Tibial artery (tissue), 4 donors: ENCODE measurements around the gene RAB40B.
"Not testable (repeated sequence)": the region's sequence is repeated elsewhere in the genome, so short reads cannot be mapped to it uniquely, and the experiment has no call there.

ENCODE experiments used
- DNase-seq, 2 donors: peaks; one replicate each; pipeline ENCODE4 v3.0.0-alpha.2; 2019
- H3K27ac ChIP-seq, 2 donors: fragments of 200-600 bp; sonication (generic) in 1 of 2; 1 replicate in 1 of 2; 2 replicates in 1 of 2; pipeline ENCODE4 v1.5.1; 2018 to 2019; ENCODE audit warnings: mild to moderate bottlenecking in 1 of 2
- H3K27me3 ChIP-seq, 2 donors: fragments of 200-600 bp; sonication (generic) in 1 of 2; one replicate each; pipeline versions ENCODE4 v1.5.1 to v1.6.0; 2016 to 2019
- H3K36me3 ChIP-seq, 3 donors: fragments of 200-600 bp; sonication (generic) in 2 of 3; one replicate each; pipeline ENCODE4 v1.5.1; 2016 to 2019; ENCODE audit warnings: mild to moderate bottlenecking in 2 of 3
- H3K4me1 ChIP-seq, 4 donors: fragments of 200-600 bp; sonication (generic) in 2 of 4; 1 replicate in 3 of 4; 2 replicates in 1 of 4; pipeline ENCODE4 v1.5.1; 2016 to 2019
- H3K4me3 ChIP-seq, 2 donors: fragments of 200-600 bp; sonication (generic) in 1 of 2; 1 replicate in 1 of 2; 2 replicates in 1 of 2; pipeline ENCODE4 v1.5.1; 2018 to 2019; ENCODE audit warnings: mild to moderate bottlenecking in 2 of 2
- H3K9me3 ChIP-seq, 3 donors: fragments of 200-600 bp; sonication (generic) in 1 of 3; one replicate each; pipeline ENCODE4 v1.5.1; 2016 to 2019
- intact Hi-C: fragments of 100-400 bp; cut with DNase I; formaldehyde crosslinking; loops from one replicate; pipeline ENCODE4 v1.15.0; 2023; ENCODE audit warnings: low total_unique reads
- TF ChIP-seq, protein P1 (sequence below), 2 experiments: fragments of 200-600 bp in 1 of 2; fragments of 450-650 bp in 1 of 2; IDR thresholded peaks; one replicate each; pipeline ENCODE4 v1.5.1; 2017 to 2019; ENCODE audit warnings: antibody characterized with exemption in 2 of 2, mild to moderate bottlenecking in 1 of 2, moderate library complexity in 1 of 2

The RAB40B gene, protein sequence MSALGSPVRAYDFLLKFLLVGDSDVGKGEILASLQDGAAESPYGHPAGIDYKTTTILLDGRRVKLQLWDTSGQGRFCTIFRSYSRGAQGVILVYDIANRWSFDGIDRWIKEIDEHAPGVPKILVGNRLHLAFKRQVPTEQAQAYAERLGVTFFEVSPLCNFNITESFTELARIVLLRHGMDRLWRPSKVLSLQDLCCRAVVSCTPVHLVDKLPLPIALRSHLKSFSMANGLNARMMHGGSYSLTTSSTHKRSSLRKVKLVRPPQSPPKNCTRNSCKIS

DNA sequence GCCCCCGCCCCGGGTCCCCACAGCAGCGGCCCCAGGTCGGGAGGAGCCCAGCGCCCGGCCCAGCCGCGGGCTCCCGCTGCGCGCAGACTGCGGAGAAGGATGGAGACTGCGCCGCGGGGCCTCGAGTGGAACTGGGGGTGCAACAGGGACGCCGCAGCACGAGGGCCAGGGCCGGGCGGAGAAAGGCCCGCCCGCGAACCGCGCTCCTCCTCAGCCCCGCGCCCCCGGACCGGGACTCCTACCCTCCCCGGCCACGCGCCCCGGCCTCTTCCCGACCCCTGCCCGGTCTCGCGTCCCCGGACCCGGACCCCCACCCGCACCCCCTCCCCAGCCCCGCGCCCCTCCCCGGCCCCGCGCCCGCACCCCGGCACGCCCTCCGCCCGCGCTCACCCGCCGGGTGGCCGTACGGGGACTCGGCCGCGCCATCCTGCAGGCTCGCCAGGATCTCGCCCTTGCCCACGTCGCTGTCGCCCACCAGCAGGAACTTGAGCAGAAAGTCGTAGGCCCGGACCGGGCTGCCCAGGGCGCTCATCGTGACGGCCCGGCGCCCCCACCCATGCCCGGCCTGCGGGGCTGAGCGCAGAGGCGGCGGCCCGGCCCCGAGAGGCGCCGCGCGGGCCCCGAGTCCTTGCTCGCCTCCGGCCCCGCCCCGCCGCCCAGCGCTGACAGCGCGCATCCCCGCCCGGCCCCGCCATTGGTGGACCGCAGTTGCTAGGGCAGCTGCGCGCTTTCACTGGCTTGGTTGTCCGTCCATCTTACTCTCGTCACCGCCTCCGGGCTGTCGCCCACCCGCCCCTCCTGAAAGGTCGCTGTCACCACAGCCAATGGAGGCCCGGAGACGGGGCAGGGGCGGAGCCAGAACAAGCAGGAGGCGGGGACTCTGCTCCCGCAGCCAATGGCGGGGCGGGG is at the start of gene RAB40B:
Gene RAB40B, minus strand, starts transcription at position 634 of the 909 bp plus-strand sequence. Its CDS starts 102 bp downstream, at position 532.
- Histone ChIP-seq H3K9me3 (no peaks in the 10 kb centered on the region), H3K27me3 (no peaks in the 10 kb centered on the region), H3K36me3 (no peaks in the 10 kb centered on the region), H3K4me1 (peaks cover 0 to 32% (median 21%) of the 10 kb centered on the region in 4 donors), H3K4me3 (peak within 1 kb of the TSS; percentile 72 to 93), H3K27ac (peak within 1 kb of the TSS; percentile 60 to 69)
- DNase-seq: peak; percentile 99 to 100
- TF ChIP-seq, protein P1, sequence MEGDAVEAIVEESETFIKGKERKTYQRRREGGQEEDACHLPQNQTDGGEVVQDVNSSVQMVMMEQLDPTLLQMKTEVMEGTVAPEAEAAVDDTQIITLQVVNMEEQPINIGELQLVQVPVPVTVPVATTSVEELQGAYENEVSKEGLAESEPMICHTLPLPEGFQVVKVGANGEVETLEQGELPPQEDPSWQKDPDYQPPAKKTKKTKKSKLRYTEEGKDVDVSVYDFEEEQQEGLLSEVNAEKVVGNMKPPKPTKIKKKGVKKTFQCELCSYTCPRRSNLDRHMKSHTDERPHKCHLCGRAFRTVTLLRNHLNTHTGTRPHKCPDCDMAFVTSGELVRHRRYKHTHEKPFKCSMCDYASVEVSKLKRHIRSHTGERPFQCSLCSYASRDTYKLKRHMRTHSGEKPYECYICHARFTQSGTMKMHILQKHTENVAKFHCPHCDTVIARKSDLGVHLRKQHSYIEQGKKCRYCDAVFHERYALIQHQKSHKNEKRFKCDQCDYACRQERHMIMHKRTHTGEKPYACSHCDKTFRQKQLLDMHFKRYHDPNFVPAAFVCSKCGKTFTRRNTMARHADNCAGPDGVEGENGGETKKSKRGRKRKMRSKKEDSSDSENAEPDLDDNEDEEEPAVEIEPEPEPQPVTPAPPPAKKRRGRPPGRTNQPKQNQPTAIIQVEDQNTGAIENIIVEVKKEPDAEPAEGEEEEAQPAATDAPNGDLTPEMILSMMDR (IDR thresholded peaks at IDR 0.05): no peak
- intact Hi-C loops: loop anchor here (5.0 to 10.0 kb wide), 2 partner anchors 54 to 104 kb away; partner anchors contain the start of gene TBCD

DNA sequence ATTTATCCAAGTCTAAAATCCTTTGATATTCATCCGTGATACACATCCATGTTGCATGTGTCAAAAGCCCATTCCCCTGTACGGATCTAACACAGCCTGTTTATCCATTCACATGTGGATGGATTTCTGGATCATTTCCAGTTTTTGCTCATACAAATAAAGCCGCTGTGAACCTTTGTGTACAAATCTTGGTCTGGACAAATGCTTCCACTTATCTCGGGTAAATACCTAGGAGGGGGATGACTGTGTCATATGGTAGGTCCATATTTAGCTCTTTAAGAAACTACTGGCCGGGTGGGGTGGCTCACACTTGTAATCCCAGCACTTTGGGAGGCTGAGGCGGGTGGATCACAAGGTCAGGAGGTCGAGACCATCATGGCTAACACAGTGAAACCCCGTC is 47.0 kb upstream of the RAB40B start:
- no peak overlapping the region for H3K4me3 ChIP-seq
- intact Hi-C loops: no loop called here
- H3K27ac ChIP-seq: no peak overlapping the region
- H3K9me3 ChIP-seq: peaks cover 0 to 10% (median 9%) of the 10 kb centered on the region in 3 donors
- TF ChIP-seq, protein P1 (IDR thresholded peaks at IDR 0.05): no peak
- no peaks in the 10 kb centered on the region for H3K4me1 ChIP-seq
- no peaks in the 10 kb centered on the region for H3K27me3 ChIP-seq
- peaks cover 28 to 38% (median 38%) of the 10 kb centered on the region in 3 donors for H3K36me3 ChIP-seq
- DNase-seq: no peak

DNA sequence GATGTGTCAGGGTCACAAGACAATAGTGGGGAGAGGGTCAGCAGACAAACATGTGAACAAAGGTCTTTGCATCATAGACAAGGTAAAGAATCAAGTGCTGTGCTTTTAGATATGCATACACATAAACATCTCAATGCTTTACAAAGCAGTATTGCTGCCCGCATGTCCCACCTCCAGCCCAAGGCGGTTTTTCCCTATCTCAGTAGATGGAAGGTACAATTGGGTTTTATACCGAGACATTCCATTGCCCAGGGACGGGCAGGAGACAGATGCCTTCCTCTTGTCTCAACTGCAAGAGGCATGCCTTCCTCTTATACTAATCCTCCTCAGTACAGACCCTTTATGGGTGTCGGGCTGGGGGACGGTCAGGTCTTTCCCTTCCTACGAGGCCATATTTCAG is 46.2 kb upstream of the RAB40B start:
- intact Hi-C loops, DNase-seq, H3K4me1 ChIP-seq, H3K27me3 ChIP-seq, H3K27ac ChIP-seq, H3K4me3 ChIP-seq: not testable (repeated sequence)
- Histone ChIP-seq H3K36me3 (peaks cover 36 to 46% (median 46%) of the 10 kb centered on the region in 3 donors), H3K9me3 (peaks cover 0 to 14% (median 10%) of the 10 kb centered on the region in 3 donors)

DNA sequence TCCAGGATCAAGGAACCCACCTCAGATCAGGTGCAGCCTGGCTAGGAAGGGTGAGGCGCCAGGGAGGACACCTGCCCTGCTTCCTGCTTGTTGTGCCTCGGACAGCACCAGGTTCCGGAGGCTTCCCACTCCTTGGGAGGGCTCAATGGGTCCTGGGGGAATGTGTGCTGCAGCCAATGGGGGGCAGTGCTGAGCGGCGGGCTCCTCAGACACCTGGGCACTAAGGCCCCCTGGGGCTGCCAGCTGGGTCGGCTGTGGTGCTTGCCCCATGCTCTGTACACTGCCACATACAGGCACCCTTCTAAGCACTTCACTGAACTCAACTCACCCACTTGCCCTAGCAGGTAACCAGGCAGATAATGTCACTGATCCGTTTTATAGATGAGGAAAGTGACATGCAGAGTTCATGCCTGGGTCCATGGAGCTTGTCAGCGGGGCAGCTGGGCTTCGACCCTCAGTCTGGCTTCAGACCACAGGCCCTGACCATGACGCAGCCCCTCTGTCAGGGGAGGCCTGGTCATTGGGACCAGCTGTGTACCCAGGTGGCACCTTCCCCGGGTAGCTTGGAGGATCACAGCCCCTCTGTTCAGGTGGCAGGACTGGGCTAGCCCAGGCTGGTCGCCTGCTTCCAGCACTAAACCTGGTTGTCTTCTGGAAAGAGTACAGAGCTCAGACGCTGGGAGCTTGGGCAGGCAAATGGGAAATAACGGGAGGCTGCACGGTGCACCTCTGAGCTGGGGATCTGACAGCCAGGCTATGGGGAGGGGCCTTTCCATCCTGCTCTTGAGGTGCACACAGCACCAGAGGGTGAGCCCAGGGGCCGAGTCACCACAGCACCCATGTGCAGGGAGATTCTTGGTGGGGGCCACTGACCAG is 45.1 kb upstream of the RAB40B start:
- Histone ChIP-seq H3K4me1 (no peaks in the 10 kb centered on the region), H3K27me3 (no peaks in the 10 kb centered on the region), H3K4me3 (no peak overlapping the region), H3K36me3 (peaks cover 42 to 54% (median 53%) of the 10 kb centered on the region in 3 donors), H3K27ac (no peak overlapping the region), H3K9me3 (peaks cover 0 to 14% (median 10%) of the 10 kb centered on the region in 3 donors)
- intact Hi-C loops: no loop called here
- TF ChIP-seq, protein P1 (IDR thresholded peaks at IDR 0.05): no peak
- DNase-seq: no peak

DNA sequence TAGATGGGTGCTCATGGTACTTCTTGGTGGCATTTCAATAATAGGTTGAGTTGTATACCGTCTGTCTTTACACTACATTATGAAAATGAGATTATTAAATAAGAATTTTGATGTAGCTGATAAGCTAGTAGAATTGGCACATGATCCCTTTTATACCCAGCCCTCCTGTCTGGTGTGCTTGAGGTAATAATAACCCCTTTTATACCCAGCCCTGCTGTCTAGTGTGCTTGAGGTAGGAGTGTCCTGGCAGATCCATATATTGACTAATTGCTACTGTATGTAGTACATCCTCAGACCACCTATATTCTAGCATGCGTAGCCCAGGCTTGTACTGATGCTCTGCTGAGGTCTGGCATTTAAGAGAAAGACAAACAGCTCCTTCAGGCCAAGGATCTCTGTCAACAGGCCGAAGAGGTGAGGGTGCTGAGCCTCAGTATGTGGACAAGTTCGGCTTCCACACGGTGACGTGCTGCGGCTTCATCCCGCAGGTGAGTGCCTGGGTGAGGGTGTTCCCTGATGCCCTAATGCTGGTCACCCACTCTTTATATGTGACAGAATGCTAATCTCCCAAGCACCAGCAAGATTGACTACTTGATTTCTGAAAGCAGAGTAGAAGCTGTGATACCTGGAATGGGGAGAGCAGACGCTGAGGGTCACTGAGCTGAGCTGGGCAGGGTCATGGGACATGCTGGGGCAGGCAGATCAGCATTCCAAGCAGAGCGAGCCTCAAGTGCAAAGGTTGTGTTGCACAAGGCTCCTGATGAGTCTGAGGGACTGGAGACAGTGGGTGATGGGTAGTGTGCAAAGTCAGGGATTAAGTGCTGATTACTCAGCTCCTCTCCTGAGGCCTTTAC is 42.6 kb upstream of the RAB40B start:
- H3K4me1 ChIP-seq: peaks cover 0 to 15% (median 4%) of the 10 kb centered on the region in 4 donors
- no peaks in the 10 kb centered on the region for H3K27me3 ChIP-seq
- no peak for DNase-seq
- H3K9me3 ChIP-seq: peaks cover 0 to 14% (median 7%) of the 10 kb centered on the region in 3 donors
- H3K36me3 ChIP-seq: peaks cover 42 to 61% (median 58%) of the 10 kb centered on the region in 3 donors
- H3K4me3 ChIP-seq: no peak overlapping the region
- no peak overlapping the region for H3K27ac ChIP-seq
- intact Hi-C loops: no loop called here
- TF ChIP-seq, protein P1 (IDR thresholded peaks at IDR 0.05): no peak
